IPS-15b (cell line): Measurements from ENCODE around the gene GJD4.

Experiments
- H3K27me3 ChIP-seq: one replicate; pipeline ENCODE4 v1.6.1; 2013; ENCODE audit warnings: low read length; ENCODE audit not compliant: control insufficient read depth, insufficient read depth
- H3K36me3 ChIP-seq: one replicate; pipeline ENCODE4 v1.6.1; 2013; ENCODE audit warnings: low read length; ENCODE audit not compliant: control insufficient read depth, insufficient read depth
- H3K4me1 ChIP-seq: one replicate; pipeline ENCODE4 v1.6.1; 2013; ENCODE audit warnings: mild to moderate bottlenecking, low read length; ENCODE audit not compliant: control insufficient read depth, insufficient read depth
- H3K4me3 ChIP-seq: one replicate; pipeline ENCODE4 v1.5.1; 2013; ENCODE audit warnings: low read depth, low read length
- H3K9ac ChIP-seq: one replicate; pipeline ENCODE4 v1.6.1; 2013; ENCODE audit warnings: low read depth, mild to moderate bottlenecking, low read length
- H3K9me3 ChIP-seq: one replicate; pipeline ENCODE4 v1.6.1; 2013; ENCODE audit warnings: mild to moderate bottlenecking, low read length; ENCODE audit not compliant: control insufficient read depth, insufficient read depth

GJD4 gene

GRCh38 chr10:35605191-35605590 lies at the start of gene GJD4:
Gene GJD4 (plus strand): TSS chr10:35605341. CDS start chr10:35605568, 227 bp downstream.
- H3K9ac ChIP-seq, result no peak within 1 kb of the TSS
- no peaks in the 10 kb centered on the region for H3K27me3 ChIP-seq
- H3K9me3 ChIP-seq, result no peaks in the 10 kb centered on the region
- H3K4me1 ChIP-seq, result no peaks in the 10 kb centered on the region
- no peaks in the 10 kb centered on the region for H3K36me3 ChIP-seq
- H3K4me3 ChIP-seq, result no peak within 1 kb of the TSS

- Histone ChIP-seq H3K27me3 (no peaks in the 10 kb centered on the region), H3K9me3 (no peaks in the 10 kb centered on the region), H3K4me1 (no peaks in the 10 kb centered on the region), H3K4me3 (no peak overlapping the region), H3K9ac (no peak overlapping the region), H3K36me3 (no peaks in the 10 kb centered on the region)
Measured at GRCh38 chr10:35555962-35556930, 48.9 kb upstream of the GJD4 start.

GRCh38 chr10:35558276-35558675 lies 46.9 kb upstream of the GJD4 start:
- H3K9me3 ChIP-seq, result no peaks in the 10 kb centered on the region
- no peak overlapping the region for H3K9ac ChIP-seq
- H3K27me3 ChIP-seq, result no peaks in the 10 kb centered on the region
- no peaks in the 10 kb centered on the region for H3K4me1 ChIP-seq
- H3K36me3 ChIP-seq, result no peaks in the 10 kb centered on the region
- no peak overlapping the region for H3K4me3 ChIP-seq

GRCh38 chr10:35559416-35559815 lies 45.7 kb upstream of the GJD4 start:
- Histone ChIP-seq H3K36me3 (no peaks in the 10 kb centered on the region), H3K4me1 (no peaks in the 10 kb centered on the region), H3K9ac (no peak overlapping the region), H3K27me3 (no peaks in the 10 kb centered on the region), H3K4me3 (no peak overlapping the region), H3K9me3 (no peaks in the 10 kb centered on the region)

- Histone ChIP-seq H3K9ac (no peak overlapping the region), H3K9me3 (no peaks in the 10 kb centered on the region), H3K4me3 (no peak overlapping the region), H3K4me1 (no peaks in the 10 kb centered on the region), H3K36me3 (no peaks in the 10 kb centered on the region), H3K27me3 (no peaks in the 10 kb centered on the region)
Measured at GRCh38 chr10:35561715-35562114, 43.4 kb upstream of the GJD4 start.

- Histone ChIP-seq H3K27me3 (no peaks in the 10 kb centered on the region), H3K36me3 (no peaks in the 10 kb centered on the region), H3K9me3 (no peaks in the 10 kb centered on the region), H3K4me3 (no peak overlapping the region), H3K4me1 (no peaks in the 10 kb centered on the region), H3K9ac (no peak overlapping the region)
Measured at GRCh38 chr10:35562427-35562826, 42.7 kb upstream of the GJD4 start.

GRCh38 chr10:35563261-35563891 lies 41.8 kb upstream of the GJD4 start:
- Histone ChIP-seq H3K27me3 (no peaks in the 10 kb centered on the region), H3K4me1 (no peaks in the 10 kb centered on the region), H3K9ac (no peak overlapping the region), H3K9me3 (no peaks in the 10 kb centered on the region), H3K36me3 (no peaks in the 10 kb centered on the region), H3K4me3 (no peak overlapping the region)

- no peaks in the 10 kb centered on the region for H3K9me3 ChIP-seq
- H3K36me3 ChIP-seq, result no peaks in the 10 kb centered on the region
- no peaks in the 10 kb centered on the region for H3K27me3 ChIP-seq
- no peak overlapping the region for H3K4me3 ChIP-seq
- H3K4me1 ChIP-seq, result no peaks in the 10 kb centered on the region
- H3K9ac ChIP-seq, result no peak overlapping the region
Measured at GRCh38 chr10:35564341-35564968, 40.7 kb upstream of the GJD4 start.

GRCh38 chr10:35565602-35566081 lies 39.5 kb upstream of the GJD4 start:
- no peaks in the 10 kb centered on the region for H3K4me1 ChIP-seq
- H3K27me3 ChIP-seq, result no peaks in the 10 kb centered on the region
- no peaks in the 10 kb centered on the region for H3K36me3 ChIP-seq
- no peak overlapping the region for H3K4me3 ChIP-seq
- H3K9me3 ChIP-seq, result no peaks in the 10 kb centered on the region
- no peak overlapping the region for H3K9ac ChIP-seq

GRCh38 chr10:35567951-35568350 lies 37.2 kb upstream of the GJD4 start:
- Histone ChIP-seq H3K9me3 (no peaks in the 10 kb centered on the region), H3K4me3 (no peak overlapping the region), H3K36me3 (no peaks in the 10 kb centered on the region), H3K4me1 (no peaks in the 10 kb centered on the region), H3K27me3 (no peaks in the 10 kb centered on the region), H3K9ac (no peak overlapping the region)

- no peaks in the 10 kb centered on the region for H3K36me3 ChIP-seq
Measured at GRCh38 chr10:35568483-35569015, 36.6 kb upstream of the GJD4 start.

More at GRCh38 chr10:35568483-35569015, 36.6 kb upstream of the GJD4 start:
- no peak overlapping the region for H3K4me3 ChIP-seq
- no peaks in the 10 kb centered on the region for H3K27me3 ChIP-seq
- H3K9ac ChIP-seq, result no peak overlapping the region
- H3K9me3 ChIP-seq, result no peaks in the 10 kb centered on the region
- H3K4me1 ChIP-seq, result no peaks in the 10 kb centered on the region
